Medulla oblongata (tissue), 1 donor: ENCODE data around the gene ADD1.

Source experiments
- DNase-seq: peaks from one replicate; pipeline ENCODE4 v3.0.0-alpha.2; 2015; ENCODE audit errors: extremely low spot score

Gene ADD1

GRCh38 chr4:2804973-2805501 lies 38.6 kb upstream of the ADD1 start:
- DNase-seq: no peak

- DNase-seq: no peak
These were observed 37.8 kb upstream of the ADD1 start for GRCh38 chr4:2805712-2806389.

DNA sequence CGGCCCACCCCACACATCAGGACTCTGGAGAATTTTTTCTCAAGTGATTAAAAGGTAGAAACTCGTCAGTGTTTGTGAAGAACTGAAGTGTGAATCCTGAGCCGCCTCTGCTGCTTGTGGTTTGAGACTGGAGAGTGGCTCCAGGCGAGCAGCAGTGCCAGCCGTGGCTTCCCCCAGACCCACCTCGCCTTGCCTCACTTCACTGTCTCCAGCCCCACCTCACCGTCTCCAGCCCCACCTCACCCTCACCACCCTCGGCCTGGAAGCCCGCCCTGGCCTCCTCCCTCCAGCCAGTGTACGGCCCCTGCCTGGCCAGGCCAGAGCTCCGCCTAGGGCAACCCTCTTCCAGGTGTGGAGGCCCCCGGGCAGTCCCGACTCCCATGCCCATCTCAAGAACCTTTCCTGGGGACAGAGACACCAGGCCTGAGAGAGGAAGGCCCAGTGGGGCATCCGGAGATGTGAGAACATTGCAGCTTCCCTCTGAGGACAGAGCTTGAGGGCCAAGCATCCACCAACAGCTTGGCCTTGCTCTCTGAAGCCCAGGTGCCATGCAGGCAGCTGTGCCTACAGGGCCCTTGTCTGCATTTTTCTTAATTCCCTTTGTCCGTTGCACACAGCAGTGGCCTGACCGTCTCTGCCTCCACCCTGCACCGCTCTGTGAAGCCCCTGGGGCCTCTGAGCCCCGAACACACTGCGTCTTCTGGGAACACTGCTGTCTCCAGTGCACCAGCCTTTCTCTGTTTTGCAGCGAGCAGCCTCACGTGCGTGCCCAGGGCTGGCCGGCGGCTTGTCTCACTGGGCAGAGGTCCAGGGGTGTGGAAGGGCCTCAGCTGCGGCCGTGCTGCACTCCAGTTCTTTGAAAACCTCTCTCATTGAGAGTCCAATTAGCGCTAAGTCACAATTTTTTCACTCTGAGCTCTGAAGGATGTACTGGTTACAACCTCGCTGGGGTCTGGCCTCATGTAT lies 37.0 kb upstream of the ADD1 start:
- DNase-seq: peak; percentile 34

DNA sequence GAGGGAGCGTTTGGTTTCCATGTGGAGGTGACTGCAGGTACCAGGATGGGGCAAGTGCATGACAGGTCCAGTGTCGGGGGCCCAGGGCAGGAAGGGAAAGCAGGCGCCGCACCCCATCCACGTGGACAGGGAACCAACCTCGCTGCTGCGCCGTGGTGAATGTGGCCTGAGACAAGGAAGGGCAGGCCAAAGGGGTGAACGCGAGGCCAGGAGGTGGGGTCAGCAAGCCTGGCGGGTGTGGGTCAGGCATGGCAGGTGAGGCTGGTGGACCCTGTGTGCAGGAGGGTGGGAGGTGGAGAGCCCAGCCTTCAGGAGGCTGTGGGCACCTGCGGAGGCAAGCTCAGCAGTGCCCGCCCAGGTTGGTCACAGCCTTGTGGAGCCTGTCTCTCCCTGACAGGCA lies 36.1 kb upstream of the ADD1 start:
- no peak for DNase-seq

DNA sequence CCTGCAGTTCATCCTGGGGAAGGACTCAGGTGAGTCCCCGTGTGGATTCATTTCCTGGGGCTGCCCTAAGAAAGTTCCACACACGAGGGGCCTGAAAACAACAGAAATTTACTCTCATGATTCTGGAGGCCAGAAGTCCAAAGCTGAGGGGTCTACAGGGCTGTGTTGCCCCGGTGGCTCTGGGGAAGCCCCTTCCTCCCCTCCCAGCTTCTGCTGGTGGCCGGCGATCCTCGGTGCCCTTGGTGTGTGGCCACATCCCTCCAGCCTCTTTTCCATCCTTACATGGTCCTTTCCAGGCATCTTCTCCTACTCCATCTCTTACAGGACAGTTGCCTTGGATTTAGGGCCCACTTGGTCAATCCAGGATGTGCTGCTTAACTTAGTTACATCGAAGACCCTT lies 35.6 kb upstream of the ADD1 start:
- DNase-seq: no peak

GRCh38 chr4:2809610-2810180 lies 33.9 kb upstream of the ADD1 start:
- DNase-seq: no peak

- no peak for DNase-seq
These were observed 33.3 kb upstream of the ADD1 start for GRCh38 chr4:2810388-2810787.

DNA sequence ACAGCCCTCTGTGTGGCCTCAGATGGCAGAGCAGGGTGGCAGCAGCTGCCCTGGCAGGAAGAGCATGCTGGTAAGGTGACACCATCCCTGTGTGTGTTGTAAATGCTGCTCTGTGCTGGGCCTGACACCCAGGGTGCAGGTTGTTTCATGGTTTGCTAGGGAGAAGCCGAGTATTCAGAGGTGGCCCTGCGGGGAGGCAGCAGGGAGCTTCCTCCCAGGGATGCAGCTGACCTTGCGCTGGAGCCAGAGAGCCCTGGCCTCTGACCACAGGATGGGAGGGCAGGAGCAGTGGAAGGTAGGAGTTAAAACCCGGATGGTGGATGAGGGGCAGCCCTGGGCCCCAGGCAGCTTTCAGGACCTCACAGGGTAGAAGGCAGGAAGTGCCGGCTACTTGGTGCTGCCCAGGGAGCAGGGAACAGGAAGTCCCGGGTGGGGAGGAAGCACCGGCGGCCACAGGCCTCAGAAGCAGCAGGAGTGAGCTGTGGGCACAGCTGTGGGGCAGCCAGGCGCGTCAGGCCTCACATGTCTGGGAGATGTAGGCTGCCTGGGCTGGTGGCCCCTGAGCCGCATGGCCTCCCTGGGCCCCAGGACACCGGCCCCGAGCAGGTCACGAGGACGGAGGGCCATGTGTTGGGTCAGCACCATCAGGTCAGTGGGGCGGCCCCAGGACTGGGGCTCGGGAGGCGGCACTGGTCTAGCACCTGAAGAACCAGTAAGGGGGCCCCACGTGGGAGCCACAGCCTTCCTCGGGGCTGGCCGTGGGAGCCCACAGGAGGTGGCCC lies 31.6 kb upstream of the ADD1 start:
- DNase-seq: peak; percentile 71

DNA sequence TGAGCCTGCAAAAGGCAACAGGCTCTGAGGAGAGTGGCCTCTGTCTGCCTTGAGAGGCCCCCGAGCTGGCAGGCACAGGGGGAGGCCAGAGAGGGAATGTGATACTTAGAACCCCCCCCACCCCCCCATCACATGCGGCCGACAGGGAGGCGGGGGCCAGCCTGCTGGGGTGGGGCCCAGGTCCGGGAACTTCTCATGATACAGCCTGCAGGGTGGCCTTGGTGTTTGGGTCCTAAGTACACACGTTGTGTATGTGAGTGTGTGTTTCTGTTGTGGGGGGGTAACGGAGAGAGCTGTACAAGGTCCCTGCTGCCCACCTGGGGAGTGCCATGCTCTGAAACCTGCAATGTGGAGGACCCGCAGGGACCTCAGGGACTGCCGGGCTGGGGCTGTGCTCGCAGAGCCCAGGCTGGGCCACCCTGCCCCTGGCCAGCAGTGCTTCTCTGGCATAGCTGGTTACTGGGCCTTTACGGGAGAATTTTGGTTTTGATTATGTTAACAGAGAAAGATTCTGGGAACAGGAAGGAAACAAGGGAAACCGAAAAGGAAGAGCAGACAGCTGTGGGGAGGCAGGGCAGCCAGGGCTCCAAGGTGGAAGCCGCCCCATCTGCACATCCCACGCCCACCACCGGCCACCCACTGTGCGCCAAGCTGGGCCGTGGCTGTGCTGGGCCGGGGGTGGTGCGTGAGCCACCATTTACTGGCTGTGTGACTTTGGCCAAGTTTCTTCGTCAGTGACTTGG lies 30.9 kb upstream of the ADD1 start:
- DNase-seq: no peak

- no peak for DNase-seq
These were observed 29.9 kb upstream of the ADD1 start for GRCh38 chr4:2813446-2814405.

DNA sequence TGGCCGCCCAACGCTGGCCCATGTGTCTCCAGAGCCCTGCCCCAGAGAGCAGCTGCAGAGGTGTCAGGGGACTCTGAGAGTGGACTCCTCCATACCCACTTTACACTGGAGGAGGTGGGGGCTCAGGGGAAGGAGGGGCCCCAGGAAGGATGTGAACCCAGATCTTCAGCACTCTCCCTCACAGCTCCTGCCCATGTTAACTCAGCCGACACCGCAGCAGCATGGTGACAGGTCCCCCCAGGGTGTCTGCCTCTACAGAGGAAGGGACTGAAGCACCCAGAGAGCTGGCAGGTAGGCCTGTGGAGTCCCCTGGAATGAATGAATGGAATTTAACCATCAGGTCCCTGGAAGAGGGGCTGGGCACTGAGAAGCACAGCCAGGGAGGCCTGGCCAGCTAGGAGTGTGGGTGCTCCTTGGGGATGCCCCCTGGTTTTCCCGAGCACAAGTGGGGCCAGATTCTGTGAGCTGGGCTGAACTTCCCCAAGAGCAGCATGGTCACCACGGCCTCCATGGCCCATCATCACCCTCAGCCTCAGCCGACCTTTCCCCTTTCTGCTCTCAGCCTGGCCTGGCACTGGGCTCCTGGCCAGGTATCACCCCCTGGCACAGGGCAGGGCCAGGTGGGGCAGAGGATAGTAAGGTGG lies 28.9 kb upstream of the ADD1 start:
- no peak for DNase-seq

GRCh38 chr4:2816401-2816954 lies 27.2 kb upstream of the ADD1 start:
- DNase-seq: no peak

DNA sequence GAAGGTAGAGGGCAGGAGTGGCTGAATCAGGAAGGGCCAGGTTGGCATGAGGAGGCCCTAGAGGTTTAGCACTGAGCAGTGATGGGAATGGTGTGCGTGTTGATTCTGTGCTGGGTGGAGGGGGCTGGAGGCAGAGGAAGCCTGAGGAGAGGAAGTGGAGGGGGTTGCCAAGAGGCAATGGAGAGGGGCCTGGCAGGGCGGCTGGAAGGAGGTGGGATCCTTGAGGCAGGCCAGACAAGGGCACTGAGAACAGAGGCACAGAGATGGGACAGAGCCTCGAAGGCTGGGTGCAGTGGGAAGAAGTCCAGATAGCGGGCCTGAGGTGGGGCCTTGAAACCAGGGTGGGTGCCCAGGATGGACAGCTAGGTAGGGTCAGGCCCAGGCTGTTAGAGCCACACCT lies 26.5 kb upstream of the ADD1 start:
- DNase-seq: no peak

- no peak for DNase-seq
These were observed 25.8 kb upstream of the ADD1 start for GRCh38 chr4:2817701-2818350.

DNA sequence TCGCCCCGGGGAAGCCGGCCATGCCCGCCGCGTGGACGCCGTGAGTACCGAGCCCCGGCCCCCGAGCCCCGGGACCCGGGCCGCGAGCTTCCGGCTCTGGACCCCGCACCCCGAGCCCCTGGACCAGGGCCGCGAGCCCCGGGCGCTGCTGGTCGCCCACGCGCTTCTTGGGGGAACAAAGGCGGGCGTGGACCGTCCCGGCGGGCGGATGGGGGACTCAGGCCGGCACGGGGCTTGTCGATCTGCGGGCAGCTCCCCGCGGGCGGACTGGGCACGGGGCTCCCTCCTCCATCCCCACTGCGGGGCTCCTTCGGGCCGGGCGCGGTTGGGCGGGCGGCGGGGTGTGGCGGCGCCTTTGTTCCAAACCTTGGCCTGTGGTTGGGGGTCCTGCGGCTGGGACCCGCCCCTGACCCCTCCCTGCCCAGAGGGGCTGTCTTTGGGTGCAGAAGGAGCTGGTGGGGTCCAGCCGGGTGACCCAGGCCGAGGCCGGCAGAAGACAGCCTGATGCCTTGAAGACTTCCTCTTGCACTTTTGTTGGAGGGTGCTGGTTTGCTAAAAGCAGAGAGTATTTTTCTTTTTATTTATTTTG lies 25.2 kb upstream of the ADD1 start:
- no peak for DNase-seq

DNA sequence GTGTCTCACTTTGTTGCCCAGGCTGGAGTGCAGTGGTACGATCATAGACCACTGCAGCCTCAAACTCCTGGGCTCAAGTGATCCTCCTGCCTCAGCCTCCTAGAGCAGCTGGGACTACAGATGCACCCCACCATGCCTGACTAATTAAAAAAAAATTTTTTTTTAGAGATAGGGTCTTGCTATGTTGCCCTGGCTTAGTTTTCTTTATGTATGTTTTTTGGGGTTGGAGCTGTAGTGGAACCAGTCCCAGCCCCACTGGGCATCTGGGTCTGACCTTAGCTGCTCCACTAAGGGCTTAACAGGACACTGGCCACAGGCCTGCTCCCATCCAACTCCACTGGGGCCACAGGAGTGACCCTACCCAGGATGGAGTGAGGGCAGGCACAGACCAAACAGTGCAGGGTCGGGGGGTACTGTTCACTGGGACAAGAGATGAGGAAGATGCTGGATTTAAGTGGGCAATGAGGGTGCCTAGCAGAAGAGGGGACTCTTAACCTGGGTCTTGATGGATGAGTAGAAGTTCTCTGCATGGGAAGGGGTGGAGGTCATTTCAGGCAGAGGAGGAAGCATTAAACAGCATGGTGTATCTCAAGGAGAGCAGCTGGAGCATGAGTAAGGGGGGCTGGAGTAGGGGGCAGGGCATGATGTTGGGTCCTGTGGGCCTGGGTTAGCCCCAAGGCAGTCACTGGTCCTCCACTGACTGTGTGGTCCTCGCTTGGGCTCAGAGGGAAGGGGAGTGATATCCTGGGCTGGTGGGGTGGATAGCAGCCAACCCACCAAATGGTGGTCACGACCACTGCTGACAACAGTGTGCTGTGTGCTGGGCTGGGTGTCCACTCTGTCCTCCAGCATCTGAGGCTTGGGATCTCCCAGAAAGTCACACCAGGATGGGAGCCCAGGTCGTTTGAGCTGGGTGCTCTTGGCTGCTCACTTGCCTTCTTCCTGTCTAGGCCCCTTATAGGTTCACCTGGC lies 24.1 kb upstream of the ADD1 start:
- no peak for DNase-seq
